NB4 (cell line): Measurements from ENCODE around the gene IVL.
A peak's percentile ranks its signal among the peaks of the same experiment; 100 is the strongest.

ENCODE experiments used
- DNase-seq: peaks from one replicate; pipeline ENCODE4 v3.0.0; 2010; ENCODE audit warnings: low read depth
- H3K4me3 ChIP-seq: one replicate; pipeline ENCODE4 v1.5.1; 2011; ENCODE audit warnings: mild to moderate bottlenecking, low read depth, low read length, moderate library complexity
- CTCF ChIP-seq: IDR thresholded peaks from one replicate; pipeline ENCODE4 v1.5.1; 2012; ENCODE audit warnings: low read depth, low read length
- MAX ChIP-seq: IDR thresholded peaks from 2 replicates; pipeline ENCODE4 v1.6.1; 2011; ENCODE audit warnings: low read depth, low read length
- MYC ChIP-seq: IDR thresholded peaks from 2 replicates; pipeline ENCODE4 v1.6.1; 2011; ENCODE audit warnings: low read depth, low read length
- POLR2A ChIP-seq: IDR thresholded peaks from 2 replicates; pipeline ENCODE4 v1.6.1; 2011; ENCODE audit warnings: mild to moderate bottlenecking; ENCODE audit not compliant: insufficient read length; ENCODE audit errors: extremely low read depth

Gene IVL

GRCh38 chr1:152866321-152866720 lies 42.0 kb upstream of the IVL start:
- DNase-seq: no peak
- no peak overlapping the region for H3K4me3 ChIP-seq
- TF ChIP-seq CTCF (no peak), POLR2A (no peak), MYC (no peak), MAX (no peak)

- TF ChIP-seq POLR2A (no peak), CTCF (peak; percentile 71), MAX (no peak), MYC (no peak)
- H3K4me3 ChIP-seq: no peak overlapping the region
- peak; percentile 65 for DNase-seq
Observed at GRCh38 chr1:152869808-152870419, 38.4 kb upstream of the IVL start.

- DNase-seq: peak; percentile 42
- H3K4me3 ChIP-seq: no peak overlapping the region
- peak; percentile 43 for TF ChIP-seq CTCF
- no peak for TF ChIP-seq POLR2A
Observed at GRCh38 chr1:152870831-152871730, 37.3 kb upstream of the IVL start.

GRCh38 chr1:152871731-152872126 lies 36.6 kb upstream of the IVL start:
- TF ChIP-seq CTCF: no peak
- no peak for TF ChIP-seq POLR2A
- no peak for TF ChIP-seq MAX
- TF ChIP-seq MYC: no peak
- H3K4me3 ChIP-seq: no peak overlapping the region
- no peak for DNase-seq

- H3K4me3 ChIP-seq: no peak overlapping the region
- TF ChIP-seq POLR2A (no peak), CTCF (no peak), MYC (no peak), MAX (no peak)
- DNase-seq: no peak
Observed at GRCh38 chr1:152873495-152873894, 34.9 kb upstream of the IVL start.

- DNase-seq: no peak
- H3K4me3 ChIP-seq: no peak overlapping the region
- no peak for TF ChIP-seq MYC
- TF ChIP-seq MAX: no peak
- TF ChIP-seq POLR2A: no peak
- no peak for TF ChIP-seq CTCF
Observed at GRCh38 chr1:152876827-152877226, 31.5 kb upstream of the IVL start.
